Activated naive CD4-positive, alpha-beta T cell treated with anti-CD3 and anti-CD28 coated beads for 36 hours (primary cell): ENCODE measurements around the gene RRAD. TPM values are rescaled to one million over a fixed set of nuclear protein-coding genes. Genes with fewer than 3 reads are reported as not detected.

Experiments used
- CTCF ChIA-PET: fragments of 350-600 bp; sonication (Branson Sonifier 250); formaldehyde crosslinking; loops from one replicate; lab custom pipeline; 2021; ENCODE audit warnings: antibody characterized with exemption; lab: Charles Lee
- DNase-seq: peaks from one replicate; pipeline ENCODE4 v3.0.0-alpha.2; 2020
- H3K27ac Mint-ChIP-seq: one replicate; pipeline ENCODE4 v1.8.0; 2021; ENCODE audit warnings: mild to moderate bottlenecking, mixed read lengths
- H3K27me3 Mint-ChIP-seq: one replicate; pipeline ENCODE4 v1.8.0; 2021; ENCODE audit warnings: low read depth, mixed read lengths
- H3K36me3 Mint-ChIP-seq: one replicate; pipeline ENCODE4 v1.8.0; 2021; ENCODE audit warnings: low read depth, mixed read lengths
- H3K4me1 Mint-ChIP-seq: one replicate; pipeline ENCODE4 v1.8.0; 2021; ENCODE audit warnings: low read depth, mixed read lengths
- H3K4me3 Mint-ChIP-seq: one replicate; pipeline ENCODE4 v1.8.0; 2021; ENCODE audit warnings: mild to moderate bottlenecking, moderate library complexity, mixed read lengths
- H3K9me3 Mint-ChIP-seq: one replicate; pipeline ENCODE4 v1.8.0; 2021; ENCODE audit warnings: mixed read lengths
- intact Hi-C: fragments of 100-400 bp; cut with micrococcal nuclease; formaldehyde crosslinking; loops from one replicate; pipeline ENCODE4 v1.15.1; 2023
- total RNA-seq, 2 experiments: library from RNA; stranded (reverse); gene quantifications; one replicate each; pipeline ENCODE4 v1.2.3, GENCODE V29; 2021

RRAD gene
- total RNA-seq, 2 experiments from 2014 or later: 0.25 TPM; not detected in 1

DNA sequence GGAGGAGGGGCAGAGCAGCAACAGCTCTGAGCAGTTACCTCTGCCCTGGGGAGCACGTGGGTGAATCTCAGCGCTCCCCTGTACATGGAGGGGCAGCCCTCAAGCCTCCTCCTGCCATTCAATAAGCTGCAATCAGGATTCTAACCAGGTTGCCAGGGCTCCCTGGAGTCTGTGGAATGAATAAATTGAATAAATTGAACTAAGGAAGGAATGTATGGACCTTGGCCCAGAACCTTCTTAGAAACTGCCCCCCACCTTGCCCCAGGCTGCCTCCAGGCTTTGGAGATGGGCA is 5.1 kb downstream of the RRAD start:
- CTCF ChIA-PET: no interaction called here
- Mint-ChIP-seq H3K27ac (no peak overlapping the region), H3K36me3 (no peaks in the 10 kb centered on the region), H3K4me3 (no peak overlapping the region), H3K27me3 (peaks cover 16% of the 10 kb centered on the region), H3K4me1 (peaks cover under 1% of the 10 kb centered on the region), H3K9me3 (no peaks in the 10 kb centered on the region)
- DNase-seq: no peak
- intact Hi-C loops: no loop called here

- DNase-seq: no peak
- no peaks in the 10 kb centered on the region for H3K36me3 Mint-ChIP-seq
- no peak overlapping the region for H3K4me3 Mint-ChIP-seq
- no peaks in the 10 kb centered on the region for H3K4me1 Mint-ChIP-seq
- H3K9me3 Mint-ChIP-seq: no peaks in the 10 kb centered on the region
- CTCF ChIA-PET: no interaction called here
- no peak overlapping the region for H3K27ac Mint-ChIP-seq
- intact Hi-C loops: no loop called here
- H3K27me3 Mint-ChIP-seq: peaks cover 15% of the 10 kb centered on the region
Observed at GRCh38 chr16:66919569-66920298, 5.6 kb downstream of the RRAD start.

GRCh38 chr16:66918803-66919568 is 6.3 kb downstream of the RRAD start, which contains the start of gene CDH16:
Gene CDH16 (minus strand): TSS chr16:66918885. CDS start chr16:66918065, 820 bp downstream.
- no peaks in the 10 kb centered on the region for H3K4me1 Mint-ChIP-seq
- intact Hi-C loops: no loop called here
- peaks cover 10% of the 10 kb centered on the region for H3K27me3 Mint-ChIP-seq
- H3K4me3 Mint-ChIP-seq: no peak within 1 kb of the TSS
- CTCF ChIA-PET: interaction anchor here (1.8 kb wide), 1 partner anchor 24 kb away, joined by 6 read pairs; no protein-coding TSS in a partner anchor
- H3K9me3 Mint-ChIP-seq: no peaks in the 10 kb centered on the region
- no peaks in the 10 kb centered on the region for H3K36me3 Mint-ChIP-seq
- H3K27ac Mint-ChIP-seq: no peak within 1 kb of the TSS
- DNase-seq: no peak

GRCh38 chr16:66918355-66918754 is 7.0 kb downstream of the RRAD start:
- Mint-ChIP-seq H3K4me3 (no peak overlapping the region), H3K36me3 (no peaks in the 10 kb centered on the region), H3K27me3 (peaks cover 3% of the 10 kb centered on the region), H3K4me1 (no peaks in the 10 kb centered on the region), H3K27ac (no peak overlapping the region), H3K9me3 (no peaks in the 10 kb centered on the region)
- no peak for DNase-seq
- intact Hi-C loops: no loop called here
- CTCF ChIA-PET: interaction anchor here (1.0 to 1.8 kb wide), 2 partner anchors 23 to 262 kb away, joined by 3 to 6 read pairs; no protein-coding TSS in a partner anchor

DNA sequence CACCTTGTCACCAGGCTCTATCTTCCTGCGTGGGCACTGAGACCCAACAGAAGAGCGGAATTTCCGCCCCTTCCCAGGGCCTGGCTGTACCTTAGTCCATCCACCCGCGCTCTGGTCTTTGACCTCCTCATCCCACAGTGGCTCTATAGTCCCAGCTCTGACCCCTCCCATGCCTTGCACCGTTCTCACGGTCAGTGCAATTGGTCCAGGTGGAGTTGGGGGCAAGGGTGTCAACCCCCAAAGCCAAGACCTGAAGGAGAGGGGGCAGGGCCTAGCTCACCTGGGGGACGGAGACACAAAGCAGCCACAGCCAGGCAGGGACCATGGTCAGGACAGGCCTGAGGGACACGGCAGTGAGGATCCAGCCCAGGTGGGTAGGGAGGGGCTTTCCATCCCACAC is 7.6 kb downstream of the RRAD start:
- no peak overlapping the region for H3K27ac Mint-ChIP-seq
- DNase-seq: no peak
- CTCF ChIA-PET: interaction anchor here (1.0 to 1.8 kb wide), 3 partner anchors 22 to 261 kb away, joined by 3 to 6 read pairs (median 4); no protein-coding TSS in a partner anchor

DNA sequence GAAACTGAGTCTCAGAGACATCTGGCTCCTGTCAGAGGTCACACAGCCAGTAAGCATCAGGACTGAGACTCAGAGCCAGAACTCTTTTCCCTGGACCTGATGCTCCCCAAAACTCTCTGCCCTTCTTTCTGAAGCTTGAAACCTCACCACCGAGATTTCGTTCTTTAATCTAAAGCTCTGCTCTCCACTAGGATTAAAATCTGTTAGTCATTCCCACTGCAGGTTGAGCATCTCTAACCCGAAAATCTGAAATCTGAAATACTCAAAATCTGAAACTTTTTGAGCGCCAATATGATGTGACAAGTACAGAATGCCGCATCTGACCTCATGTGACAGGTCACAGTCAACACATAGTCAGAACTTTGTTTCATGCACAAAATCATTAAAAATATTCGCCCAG is 8.8 kb downstream of the RRAD start:
- intact Hi-C loops: no loop called here
- no peak overlapping the region for H3K27ac Mint-ChIP-seq
- no peak overlapping the region for H3K4me3 Mint-ChIP-seq
- CTCF ChIA-PET: interaction anchor here (1.4 kb wide), 1 partner anchor 85 kb away, joined by 4 read pairs; no protein-coding TSS in a partner anchor
- no peaks in the 10 kb centered on the region for H3K36me3 Mint-ChIP-seq
- H3K27me3 Mint-ChIP-seq: no peaks in the 10 kb centered on the region
- H3K9me3 Mint-ChIP-seq: no peaks in the 10 kb centered on the region
- DNase-seq: no peak
- no peaks in the 10 kb centered on the region for H3K4me1 Mint-ChIP-seq

More for the DNA sequence above, 7.6 kb downstream of the RRAD start:
- H3K36me3 Mint-ChIP-seq: no peaks in the 10 kb centered on the region
- no peak overlapping the region for H3K4me3 Mint-ChIP-seq
- no peaks in the 10 kb centered on the region for H3K4me1 Mint-ChIP-seq
- H3K9me3 Mint-ChIP-seq: no peaks in the 10 kb centered on the region
- intact Hi-C loops: no loop called here
- H3K27me3 Mint-ChIP-seq: no peaks in the 10 kb centered on the region

GRCh38 chr16:66915041-66915440 is 10.3 kb downstream of the RRAD start:
- H3K36me3 Mint-ChIP-seq: no peaks in the 10 kb centered on the region
- DNase-seq: no peak
- no peaks in the 10 kb centered on the region for H3K9me3 Mint-ChIP-seq
- CTCF ChIA-PET: no interaction called here
- no peak overlapping the region for H3K4me3 Mint-ChIP-seq
- H3K4me1 Mint-ChIP-seq: no peaks in the 10 kb centered on the region
- no peak overlapping the region for H3K27ac Mint-ChIP-seq
- intact Hi-C loops: no loop called here
- no peaks in the 10 kb centered on the region for H3K27me3 Mint-ChIP-seq

- no peaks in the 10 kb centered on the region for H3K36me3 Mint-ChIP-seq
- DNase-seq: no peak
- no peaks in the 10 kb centered on the region for H3K4me1 Mint-ChIP-seq
- no peaks in the 10 kb centered on the region for H3K27me3 Mint-ChIP-seq
- CTCF ChIA-PET: no interaction called here
- no peaks in the 10 kb centered on the region for H3K9me3 Mint-ChIP-seq
- no peak overlapping the region for H3K4me3 Mint-ChIP-seq
- intact Hi-C loops: no loop called here
- no peak overlapping the region for H3K27ac Mint-ChIP-seq
Observed at GRCh38 chr16:66914541-66914940, 10.8 kb downstream of the RRAD start.

GRCh38 chr16:66913711-66914110 is 11.6 kb downstream of the RRAD start:
- DNase-seq: no peak
- Mint-ChIP-seq H3K27me3 (no peaks in the 10 kb centered on the region), H3K4me1 (no peaks in the 10 kb centered on the region), H3K9me3 (no peaks in the 10 kb centered on the region), H3K36me3 (no peaks in the 10 kb centered on the region), H3K4me3 (no peak overlapping the region), H3K27ac (no peak overlapping the region)
- intact Hi-C loops: no loop called here
- CTCF ChIA-PET: no interaction called here

DNA sequence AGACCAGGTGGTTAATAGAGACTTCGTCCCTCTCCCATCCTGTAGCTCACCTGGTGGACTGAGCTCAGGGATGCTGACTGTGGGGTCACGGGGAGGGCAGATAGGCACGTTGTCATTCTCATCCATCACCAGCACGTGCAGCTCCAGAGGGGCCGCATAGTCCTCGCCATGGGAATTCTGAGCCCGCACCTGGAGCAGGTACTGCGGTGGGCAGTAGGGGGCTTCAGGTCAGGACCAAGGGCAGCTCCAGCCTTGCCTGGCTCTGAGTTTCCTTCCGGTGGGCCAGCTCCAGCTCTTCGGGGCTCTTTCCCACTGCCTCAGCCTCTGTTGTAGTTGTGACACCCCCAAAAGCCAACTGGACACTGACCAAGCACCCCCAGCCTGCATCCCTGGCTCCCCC is 12.3 kb downstream of the RRAD start:
- Mint-ChIP-seq H3K27me3 (no peaks in the 10 kb centered on the region), H3K4me3 (no peak overlapping the region), H3K27ac (no peak overlapping the region), H3K36me3 (no peaks in the 10 kb centered on the region), H3K4me1 (no peaks in the 10 kb centered on the region), H3K9me3 (no peaks in the 10 kb centered on the region)
- intact Hi-C loops: no loop called here
- DNase-seq: no peak
- CTCF ChIA-PET: interaction anchor here (0.6 to 1.4 kb wide), 3 partner anchors 9 to 21 kb away, joined by 6 to 9 read pairs (median 6); no protein-coding TSS in a partner anchor

DNA sequence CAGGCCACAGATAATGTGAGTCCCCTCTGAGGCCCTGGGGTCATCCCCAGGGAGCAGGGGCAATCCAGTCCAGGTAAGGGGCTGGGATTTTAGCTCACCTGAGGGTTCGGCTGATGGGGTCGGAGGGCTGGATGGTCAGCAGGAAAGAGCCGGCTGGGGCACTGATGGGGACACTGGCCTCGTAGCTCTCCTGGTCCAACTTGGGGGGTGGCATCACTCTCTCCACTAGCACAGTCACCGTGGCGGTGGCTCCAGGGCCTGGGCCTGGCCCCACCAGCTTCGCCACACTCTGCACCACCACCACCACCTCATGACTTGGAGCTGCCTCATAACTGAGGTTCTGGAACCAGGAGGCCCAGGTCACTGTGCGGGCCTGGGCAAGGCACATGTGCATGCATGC is 13.5 kb downstream of the RRAD start:
- CTCF ChIA-PET: interaction anchor here (0.6 to 3.0 kb wide), 5 partner anchors 10 to 44 kb away, joined by 3 to 10 read pairs (median 6); no protein-coding TSS in a partner anchor

DNA sequence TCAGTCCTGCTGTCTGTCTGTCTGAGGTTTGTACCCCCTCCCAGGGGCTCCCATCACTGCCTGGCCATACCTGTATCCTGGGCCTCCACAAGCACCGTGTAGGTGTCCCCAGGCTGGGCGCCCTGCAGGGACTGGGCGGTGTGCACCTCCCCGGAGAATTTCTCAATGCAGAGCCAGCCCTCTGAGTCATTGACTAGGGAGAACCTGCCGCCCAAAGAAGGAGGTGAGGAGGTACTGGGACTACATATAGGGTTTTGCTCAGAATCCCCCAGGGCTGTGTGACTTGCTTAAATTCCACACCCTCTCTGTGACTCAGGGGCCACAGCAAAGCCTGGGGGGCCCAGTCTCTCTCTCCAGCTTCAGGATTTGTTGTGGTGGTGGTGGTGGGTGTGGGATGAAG is 14.2 kb downstream of the RRAD start:
- H3K27me3 Mint-ChIP-seq: no peaks in the 10 kb centered on the region
- DNase-seq: no peak
- no peak overlapping the region for H3K27ac Mint-ChIP-seq
- intact Hi-C loops: no loop called here
- H3K36me3 Mint-ChIP-seq: no peaks in the 10 kb centered on the region
- H3K9me3 Mint-ChIP-seq: no peaks in the 10 kb centered on the region
- H3K4me1 Mint-ChIP-seq: peaks cover 3% of the 10 kb centered on the region
- CTCF ChIA-PET: interaction anchor here (0.8 to 3.0 kb wide), 3 partner anchors 15 to 19 kb away, joined by 3 to 10 read pairs (median 7); no protein-coding TSS in a partner anchor
- no peak overlapping the region for H3K4me3 Mint-ChIP-seq

More for the DNA sequence above, 13.5 kb downstream of the RRAD start:
- H3K4me3 Mint-ChIP-seq: no peak overlapping the region
- H3K4me1 Mint-ChIP-seq: no peaks in the 10 kb centered on the region
- no peak for DNase-seq
- intact Hi-C loops: no loop called here
- H3K27me3 Mint-ChIP-seq: no peaks in the 10 kb centered on the region
- H3K36me3 Mint-ChIP-seq: no peaks in the 10 kb centered on the region
- H3K27ac Mint-ChIP-seq: no peak overlapping the region
- no peaks in the 10 kb centered on the region for H3K9me3 Mint-ChIP-seq
